HG03103 (cell line): ENCODE measurements around the gene TBXAS1.

ENCODE experiments used
- ATAC-seq: cut with Tn5 transposase; IDR thresholded peaks from one replicate; pipeline ENCODE4 v1.9.1; 2021; ENCODE audit warnings: low read depth; ENCODE audit not compliant: unreplicated experiment

Gene TBXAS1

DNA sequence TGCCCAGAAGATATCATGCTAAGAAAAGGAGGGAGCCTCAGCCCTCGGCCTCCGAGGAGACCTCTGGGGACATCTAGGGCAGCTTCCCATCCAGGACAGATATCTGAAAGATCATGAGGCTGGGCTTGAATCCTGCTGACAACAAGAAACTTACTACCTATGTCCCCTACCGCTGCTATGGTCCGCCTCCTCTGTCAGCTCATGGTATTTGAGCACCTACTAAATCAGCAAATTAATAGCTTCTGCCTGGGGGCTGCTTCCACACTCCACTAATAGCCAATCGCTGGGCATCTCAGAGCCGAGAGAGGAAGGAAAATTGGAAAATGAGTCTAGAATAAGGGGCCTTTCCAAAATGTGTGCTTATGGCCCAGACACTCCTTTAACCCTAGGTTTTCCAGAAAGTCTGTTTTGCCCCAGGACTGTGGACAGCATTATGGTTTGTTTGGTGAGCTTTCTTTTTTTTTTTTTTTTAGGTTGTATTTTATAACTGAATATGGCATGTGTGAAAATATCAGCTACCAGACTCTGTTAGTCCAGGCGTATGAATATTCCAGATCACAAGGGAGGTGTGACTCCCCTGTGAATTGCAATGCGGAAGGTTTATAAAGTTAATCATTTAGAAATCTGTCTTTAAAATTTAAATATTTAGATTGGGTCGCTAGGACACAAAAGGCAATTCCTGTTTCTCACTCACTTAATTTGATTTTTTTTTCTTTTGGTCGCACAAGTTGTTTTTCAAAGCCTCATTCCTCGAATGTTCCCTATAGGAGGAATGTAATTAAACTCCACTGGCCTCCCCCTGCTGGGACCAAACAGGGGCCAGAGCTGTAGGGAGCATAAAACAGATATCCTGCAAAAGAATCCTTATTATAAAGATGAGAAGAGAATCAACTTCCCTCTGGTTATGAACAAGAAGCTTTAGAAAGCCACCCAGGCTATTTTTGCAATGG lies 144.3 kb downstream of the TBXAS1 start:
- no peak for ATAC-seq

DNA sequence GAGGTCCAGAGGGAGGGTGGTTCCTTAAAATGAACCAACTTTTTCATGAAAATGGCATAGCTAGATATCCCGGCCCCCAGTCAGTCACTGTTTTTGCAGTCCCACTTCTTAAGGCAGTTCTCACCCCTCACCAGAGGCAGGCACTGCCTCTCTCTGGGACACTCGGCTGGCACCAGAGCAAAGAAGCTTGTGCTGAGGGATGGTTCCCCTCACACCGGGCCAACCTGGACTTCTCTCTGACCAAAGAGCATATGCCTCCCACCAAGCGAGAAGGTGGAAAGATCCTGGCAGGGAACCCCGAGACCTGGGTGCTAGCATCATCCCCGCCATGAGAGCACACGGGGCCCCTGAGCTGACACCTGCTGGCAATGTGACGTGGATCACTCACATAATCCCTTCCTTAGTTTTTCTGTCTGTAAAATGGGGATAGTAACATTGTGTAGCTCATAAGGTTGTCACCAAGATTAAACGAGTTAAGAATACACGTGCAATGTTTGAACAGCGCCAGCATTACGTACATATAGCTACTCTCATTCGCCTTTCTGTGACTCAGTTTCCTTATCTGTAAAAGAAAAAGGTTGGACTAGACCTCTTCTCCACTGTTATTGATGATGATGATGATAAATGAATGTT lies 145.2 kb downstream of the TBXAS1 start:
- no peak for ATAC-seq

DNA sequence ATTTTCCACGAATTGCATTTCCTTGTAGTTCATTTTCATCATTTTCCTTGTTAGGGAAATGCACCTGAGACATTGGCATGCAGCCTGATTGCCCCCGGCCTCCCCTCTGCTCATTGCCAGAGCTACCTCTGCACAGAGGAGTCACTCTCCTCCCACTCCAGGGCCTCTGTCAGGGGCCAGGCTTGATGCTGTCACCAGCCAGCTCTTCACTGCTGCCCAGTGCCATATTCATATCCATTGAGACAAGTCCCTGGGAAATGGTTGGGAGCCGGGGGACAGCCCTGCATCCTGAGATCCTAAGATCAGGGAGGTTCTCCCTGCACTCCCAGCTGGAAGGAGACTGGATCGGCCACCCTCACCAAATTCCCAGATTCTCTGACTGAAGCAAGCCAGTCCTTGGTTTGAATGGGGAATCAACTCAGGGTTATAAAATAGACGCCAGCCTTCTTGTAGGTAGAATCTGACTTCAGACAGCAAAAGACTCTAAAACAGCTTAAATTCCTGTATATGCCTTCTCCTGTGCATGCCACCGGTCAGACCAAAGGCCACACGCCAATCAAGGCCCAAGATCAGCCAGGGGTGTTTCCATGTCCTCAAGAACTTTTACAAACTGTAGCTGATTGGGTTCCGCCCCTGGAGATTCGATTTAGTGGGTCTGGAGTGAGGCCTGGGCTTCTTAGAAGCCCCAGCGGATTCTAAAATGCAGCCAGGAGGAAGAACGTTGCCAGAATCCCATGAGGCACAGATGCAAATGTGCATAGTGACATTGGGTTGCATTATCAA lies 147.2 kb downstream of the TBXAS1 start:
- ATAC-seq, result no peak

DNA sequence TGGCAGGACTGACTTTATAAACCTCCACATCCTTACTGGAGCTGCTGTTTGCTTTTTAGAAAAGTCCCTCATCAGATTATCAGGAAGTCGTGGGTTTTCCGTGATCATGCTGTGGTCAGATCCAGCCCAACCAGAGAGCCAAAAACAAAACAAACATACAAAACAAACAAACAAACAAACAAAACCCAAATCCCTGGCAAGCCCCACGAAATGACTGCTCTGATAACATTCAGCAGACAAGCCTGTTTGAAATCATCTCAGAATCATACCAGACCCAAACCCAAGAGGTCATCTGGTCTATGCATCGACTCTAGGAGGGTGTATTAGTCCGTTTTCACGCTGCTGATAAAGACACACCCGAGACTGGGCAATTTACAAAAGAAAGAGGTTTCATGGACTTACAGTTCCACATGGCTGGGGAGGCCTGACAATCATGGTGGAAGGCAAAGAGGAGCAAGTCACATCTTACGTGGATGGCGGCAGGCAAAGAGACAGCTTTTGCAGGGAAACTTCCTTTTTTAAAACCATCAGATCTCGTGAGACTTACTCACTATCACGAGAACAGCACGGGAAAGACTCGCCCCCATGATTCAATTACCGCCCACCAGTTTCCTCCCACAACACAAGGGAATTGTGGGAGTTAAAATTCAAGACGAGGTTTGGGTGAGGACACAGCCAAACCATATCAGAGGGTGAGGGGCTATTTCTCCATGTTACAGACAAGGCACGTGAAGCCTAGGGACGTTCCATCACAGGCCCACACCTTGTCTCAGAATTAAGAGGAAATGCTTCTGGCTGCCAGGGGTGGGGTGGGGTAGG lies 148.0 kb downstream of the TBXAS1 start:
- ATAC-seq, result no peak

DNA sequence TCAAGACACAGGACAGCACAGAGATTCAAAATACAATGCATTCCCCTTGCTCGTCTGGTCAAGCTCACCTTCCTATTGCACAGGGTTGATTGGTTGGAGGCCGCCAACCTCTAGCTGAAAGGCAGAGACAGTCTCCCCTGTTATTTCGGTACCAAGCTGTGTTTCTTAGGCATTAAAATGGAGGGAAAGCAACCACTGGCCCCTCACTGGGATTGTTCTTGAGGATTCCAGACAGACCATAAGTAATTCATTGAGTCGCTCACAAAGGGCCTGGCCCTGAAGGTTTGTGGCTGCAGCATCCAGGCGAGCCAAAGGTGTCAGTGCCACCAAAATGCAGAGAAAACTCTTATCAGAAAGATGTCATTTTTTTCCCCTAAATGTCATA lies 152.4 kb downstream of the TBXAS1 start:
- ATAC-seq, result no peak

DNA sequence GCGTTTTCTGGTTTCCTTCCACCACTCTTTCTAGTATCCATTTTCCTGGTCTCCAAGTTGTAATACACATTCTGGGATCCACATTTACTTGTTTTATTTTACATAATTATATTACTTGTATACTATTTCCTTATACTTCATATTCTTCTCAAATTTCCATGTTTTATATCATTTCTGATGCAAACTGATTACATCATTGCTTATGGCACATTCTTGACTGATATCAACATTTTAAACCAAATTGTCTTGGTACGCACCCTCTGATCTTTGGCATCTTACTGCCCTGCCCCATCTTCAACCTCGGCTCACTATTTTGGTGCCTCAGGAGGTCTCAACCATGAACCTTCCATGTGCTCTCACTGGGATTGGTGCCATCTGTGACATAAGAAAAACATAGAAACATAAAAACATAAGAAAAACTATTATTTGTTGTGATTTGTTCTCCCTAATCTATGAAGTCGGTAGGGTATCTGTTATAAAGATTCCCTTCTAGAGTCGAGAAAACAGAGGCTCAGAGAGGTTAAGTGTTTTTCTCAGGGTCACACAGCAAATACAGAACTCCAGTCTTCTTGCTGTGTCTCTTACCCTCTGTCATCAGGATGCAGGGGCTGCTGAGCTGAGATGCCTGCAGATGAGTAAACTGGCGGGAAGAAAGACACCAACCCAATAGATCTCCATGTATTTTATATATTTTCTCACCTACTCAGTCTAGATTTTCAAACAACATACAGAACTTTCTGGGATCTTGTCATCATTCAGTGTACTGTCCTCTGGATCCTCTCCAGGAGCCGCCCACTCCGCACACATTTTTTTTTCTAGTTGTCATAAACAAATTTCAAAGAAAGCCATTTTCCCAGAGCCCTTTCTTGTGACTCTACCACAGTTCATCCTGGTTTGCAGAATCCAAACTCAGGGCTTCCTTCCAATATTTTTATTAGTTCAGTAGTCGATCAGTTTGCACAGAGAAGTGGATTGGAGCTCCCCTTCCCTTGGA lies 154.2 kb downstream of the TBXAS1 start:
- no peak for ATAC-seq

DNA sequence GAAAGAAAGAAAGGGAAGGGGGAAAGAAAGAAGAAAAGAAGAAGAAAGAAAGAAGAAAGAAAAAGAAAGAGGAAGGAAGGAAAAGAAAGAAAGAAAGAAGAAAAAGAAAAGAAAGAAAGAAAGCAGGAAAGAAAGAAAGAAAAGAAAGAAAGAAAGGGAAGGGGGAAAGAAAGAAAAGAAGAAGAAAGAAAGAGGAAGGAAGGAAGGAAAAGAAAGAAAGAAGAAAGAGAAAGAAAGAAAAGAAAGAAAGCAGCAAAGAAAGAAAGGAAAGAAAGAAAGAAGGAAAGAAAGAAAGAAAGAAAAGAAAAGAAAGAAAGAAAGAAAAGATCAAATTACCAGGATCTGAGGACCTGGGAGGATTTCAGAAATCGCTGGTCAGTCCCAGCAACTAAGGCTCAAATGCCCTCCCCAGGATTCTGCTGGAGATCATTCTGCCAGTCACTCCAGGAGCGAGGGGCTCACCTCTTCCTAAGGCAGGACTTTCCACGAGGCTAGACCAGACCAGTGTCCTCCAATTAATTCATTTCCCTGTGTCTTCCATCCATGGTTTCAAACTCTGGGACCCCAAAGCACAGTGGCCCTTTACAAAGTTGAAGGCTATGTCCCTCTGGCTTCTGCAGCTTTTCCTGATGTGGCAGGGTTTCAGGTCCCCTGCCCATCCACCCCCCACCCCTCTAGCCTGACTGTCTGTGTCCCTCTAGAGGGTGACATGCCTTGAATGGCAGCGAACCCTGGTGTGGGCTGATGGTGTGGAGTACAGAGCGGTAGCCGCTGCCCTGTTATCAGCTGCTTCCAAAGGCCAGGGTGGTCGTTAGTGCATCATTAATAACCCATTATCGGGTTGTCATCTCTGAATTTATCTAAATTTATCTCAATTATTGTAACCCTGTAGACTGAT lies 155.8 kb downstream of the TBXAS1 start:
- ATAC-seq, result no peak

DNA sequence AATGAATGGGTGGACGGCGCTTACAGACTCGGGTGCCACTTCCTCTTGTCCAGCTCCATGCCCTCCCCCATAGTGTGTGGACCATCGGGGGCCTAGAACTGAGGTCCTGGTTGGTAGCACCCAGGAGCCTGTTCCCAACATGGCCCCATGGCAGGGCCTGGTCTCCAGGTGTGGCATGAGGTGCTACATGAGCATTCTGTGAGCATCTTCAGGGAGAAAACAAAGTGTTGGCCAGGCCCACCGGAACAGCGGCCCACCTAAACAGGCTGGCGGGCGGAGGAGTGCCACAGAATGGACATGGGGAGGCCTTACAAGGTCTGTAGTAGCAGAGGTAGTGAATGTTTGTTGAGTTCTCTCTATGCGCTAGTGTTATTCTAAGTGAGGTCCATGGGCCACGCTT lies 156.7 kb downstream of the TBXAS1 start:
- no peak for ATAC-seq

DNA sequence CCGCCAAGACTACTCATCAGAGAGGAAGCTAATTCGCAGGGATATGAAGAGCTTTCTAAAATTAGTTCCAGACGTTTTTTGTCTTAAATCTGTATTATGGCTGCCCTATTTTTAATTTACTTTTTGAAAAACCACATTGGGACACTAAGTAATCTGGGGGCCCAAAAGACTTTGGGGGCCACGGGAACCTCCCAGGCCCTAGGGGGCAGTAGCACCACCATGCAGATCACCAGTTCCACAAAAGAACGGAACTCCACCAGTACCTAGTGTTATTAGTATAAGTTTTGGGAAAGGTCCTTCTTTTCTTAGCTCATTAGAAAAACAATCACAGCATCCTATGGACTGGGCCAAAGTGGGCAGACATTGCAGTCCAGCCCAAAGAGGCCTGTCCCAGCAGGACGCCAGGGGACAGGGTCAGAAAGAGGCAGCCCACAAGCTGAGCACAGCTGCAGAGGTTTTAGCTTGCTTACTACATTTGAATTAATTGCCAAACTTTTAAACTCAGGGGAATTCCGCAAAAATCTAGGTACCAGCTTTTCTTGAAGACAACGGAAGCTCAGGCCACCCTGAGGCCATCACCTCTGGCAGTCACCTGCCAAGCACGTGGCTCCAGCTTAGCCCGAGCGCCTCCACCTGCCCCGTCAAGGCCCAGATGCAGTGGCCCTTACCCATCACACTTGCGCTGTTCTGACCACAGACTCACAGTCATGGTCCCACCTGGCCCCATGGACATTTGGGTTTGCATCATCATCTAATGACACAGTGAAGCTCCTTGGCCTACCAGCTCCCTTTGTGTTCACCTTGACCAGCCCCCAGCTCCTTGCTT lies 158.8 kb downstream of the TBXAS1 start:
- ATAC-seq, result no peak

DNA sequence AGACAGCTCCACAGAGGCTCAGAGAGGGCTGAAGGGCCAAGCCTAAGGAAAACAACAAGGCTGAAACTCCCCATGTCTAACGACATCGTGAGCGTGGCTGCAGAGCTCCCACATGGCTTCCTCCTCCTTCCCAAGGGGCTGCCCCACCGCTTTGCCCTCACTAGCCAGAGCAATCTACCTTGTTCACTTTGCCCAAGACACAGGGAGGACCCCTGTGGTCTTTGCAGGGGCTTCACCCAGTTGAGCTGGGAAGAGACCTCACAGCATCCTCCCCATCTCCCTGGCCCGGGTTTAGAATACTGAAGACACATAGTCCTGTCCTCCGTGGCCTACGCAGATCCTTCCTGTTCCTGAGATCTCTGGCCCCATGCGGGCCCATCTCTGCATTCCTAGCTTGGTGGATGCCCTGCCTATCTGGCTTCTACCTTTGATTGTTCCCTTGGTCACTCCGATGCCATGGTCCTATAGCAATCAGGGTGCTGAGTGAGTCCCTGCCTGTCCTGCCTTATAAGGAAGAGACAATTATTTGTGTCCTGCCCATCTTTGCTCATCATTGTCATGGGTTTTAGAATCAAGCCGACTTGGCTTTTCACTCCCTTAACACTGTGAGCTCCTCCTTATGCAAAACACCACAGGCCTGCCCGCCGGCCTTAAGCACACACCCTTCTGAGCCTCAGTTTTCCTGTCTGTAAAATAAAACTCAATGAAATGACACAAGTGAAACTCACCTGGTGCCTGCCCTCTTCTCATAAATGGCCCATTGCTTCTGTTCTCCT lies 160.5 kb downstream of the TBXAS1 start:
- ATAC-seq, result no peak

DNA sequence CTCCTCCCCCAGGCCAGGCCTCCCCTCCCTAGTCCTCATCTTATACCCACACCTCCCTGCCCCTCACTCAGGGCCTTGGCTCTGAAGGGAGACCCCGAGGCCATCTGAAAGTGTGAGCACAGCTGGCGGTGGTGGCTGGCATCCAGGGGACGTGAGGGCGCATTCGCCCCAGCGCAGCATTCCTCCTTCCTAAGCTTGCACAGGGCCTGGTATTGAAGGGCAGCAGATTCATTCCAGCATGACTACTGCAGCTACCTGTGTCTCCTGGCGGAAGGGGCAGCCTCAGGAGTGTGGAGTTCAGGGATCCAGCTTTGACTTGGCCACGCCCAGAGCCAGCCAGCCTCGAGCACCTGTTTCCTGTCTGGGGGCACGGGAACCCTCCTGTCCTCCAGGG lies 161.1 kb downstream of the TBXAS1 start:
- ATAC-seq, result no peak

DNA sequence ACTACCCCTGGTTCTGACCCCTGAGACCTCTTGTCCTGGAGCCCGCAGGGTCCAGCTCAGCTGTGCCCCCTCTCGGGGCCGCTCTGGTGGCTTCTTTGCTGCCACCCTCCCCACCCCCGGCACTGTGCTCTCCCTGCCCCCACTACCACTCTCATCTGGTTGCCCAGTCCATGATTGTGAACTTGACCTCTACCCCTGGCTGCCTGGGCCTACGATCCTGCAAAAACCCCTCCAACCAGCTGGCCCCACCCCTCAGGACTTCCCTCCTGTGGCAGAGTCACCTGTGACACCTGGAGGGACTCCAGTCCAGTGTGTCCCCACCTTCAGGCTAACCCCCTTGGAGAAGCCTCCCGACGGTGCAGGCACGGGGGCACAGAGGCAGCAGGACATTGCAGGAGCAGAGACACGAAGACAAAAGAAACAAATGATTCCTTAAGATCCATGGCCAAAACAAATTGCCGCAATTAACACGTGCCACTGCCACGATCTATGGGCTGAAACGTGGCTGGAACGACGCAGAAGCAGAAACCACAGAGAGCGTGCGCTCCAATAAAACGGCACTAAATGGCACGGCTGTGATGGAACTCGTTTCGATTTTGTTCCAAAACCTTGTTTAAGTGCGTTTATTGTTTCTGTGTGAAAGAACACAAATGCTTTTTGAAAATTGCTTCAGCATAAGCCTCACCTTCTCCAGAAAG lies 161.7 kb downstream of the TBXAS1 start:
- ATAC-seq, result no peak

DNA sequence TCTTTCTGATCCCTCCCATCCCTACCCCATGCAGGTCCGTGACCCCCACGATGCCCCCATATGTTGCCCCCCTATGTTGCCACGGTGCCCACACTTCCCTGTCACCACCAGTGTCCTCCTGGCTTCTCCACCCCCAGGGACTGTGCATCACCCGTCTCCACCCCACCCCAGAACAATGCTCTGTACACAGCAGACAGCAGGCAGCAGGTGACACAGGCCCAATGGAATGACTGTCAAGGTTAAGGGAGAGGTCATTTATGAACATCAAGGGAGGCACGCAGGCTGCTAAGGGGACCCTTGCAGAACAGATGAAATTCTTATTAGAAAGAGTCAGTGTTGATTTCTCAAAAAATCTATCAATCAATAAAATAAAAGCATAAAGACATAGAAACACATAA lies 162.2 kb downstream of the TBXAS1 start:
- no peak for ATAC-seq

DNA sequence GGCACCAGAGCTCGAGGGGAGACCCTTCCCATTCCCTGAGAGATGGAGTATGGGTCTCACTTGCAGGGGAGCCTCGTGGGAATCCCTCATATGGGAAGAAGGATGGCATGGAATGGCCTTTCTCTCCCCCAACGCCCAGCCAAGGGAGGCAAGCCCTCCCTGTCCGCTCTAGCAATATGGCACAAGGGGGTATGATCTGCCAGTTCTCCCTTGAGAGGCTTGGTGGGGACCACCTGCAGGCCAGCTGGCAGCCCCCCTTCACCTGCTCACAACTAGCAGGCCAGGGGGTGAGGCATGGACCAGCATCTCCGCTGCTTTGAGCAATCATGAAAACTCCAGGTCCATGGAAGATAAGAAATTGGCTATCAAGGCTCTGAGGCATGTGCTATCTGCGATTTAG lies 162.8 kb downstream of the TBXAS1 start:
- no peak for ATAC-seq

DNA sequence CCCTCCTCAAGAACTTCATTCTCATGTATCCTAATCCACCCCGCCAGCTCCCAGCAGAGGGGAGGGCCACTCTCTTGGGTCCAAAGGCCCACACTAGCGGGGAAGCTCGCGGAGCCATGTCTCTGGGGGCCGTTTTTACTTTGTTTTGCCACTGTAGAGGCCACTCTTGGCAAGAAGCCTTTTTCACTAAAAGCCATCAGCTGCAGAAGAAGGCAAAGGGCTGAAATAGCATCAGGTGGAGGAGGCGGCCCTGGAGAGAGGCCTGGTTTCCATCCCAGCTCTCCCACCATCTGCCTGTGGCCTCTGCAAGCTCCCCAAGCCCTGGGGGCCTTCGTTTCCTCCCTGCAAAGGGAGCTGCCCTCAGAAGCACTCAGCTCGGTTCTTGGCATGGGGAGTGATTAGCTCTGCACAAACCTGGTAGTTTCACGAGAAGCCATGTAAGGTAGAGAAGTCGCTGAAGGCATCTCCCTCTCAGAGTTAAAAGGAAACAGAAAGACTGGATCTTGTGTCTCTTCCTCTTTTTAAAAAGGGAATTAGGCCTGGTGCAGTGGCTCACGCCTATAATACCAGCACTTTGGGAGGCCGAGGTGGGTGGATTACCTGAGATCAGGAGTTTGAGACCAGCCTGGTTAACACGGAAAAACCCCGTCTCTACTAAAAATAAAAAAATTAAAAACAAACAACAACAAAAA lies 163.4 kb downstream of the TBXAS1 start:
- no peak for ATAC-seq

DNA sequence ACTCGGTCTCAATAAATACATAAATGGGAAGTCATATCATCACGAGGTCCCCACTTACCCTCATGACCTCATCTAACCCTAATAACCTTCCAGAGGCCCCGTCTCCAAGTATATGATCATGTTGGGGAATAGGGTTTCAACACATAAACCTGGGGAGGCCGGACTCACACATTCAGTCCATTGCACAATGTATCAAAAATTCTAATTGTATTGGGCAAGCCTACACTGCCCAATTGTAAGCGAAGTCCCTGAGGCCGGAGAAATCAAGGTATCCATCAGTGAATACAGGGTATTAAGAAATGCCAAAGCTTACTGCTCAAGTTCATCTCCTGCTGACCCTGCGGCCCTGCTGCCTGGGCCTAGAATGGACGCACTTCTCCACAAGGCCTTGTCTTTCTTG lies 164.1 kb downstream of the TBXAS1 start:
- ATAC-seq, result no peak
